ENCODE data around the gene KIAA0825. TPM values are rescaled to one million over a fixed set of nuclear protein-coding genes. Genes with fewer than 3 reads are reported as not detected.

KIAA0825 gene
- total and polyA plus RNA-seq, 2 experiments from 2014 or later = 1.7 to 1.8 TPM

GRCh38 chr5:94667937-94668336 is 49.5 kb upstream of the KIAA0825 start:
- TF ChIP-seq ETS1 (IDR thresholded peaks at IDR 0.05) = no peak
- no peak for TF ChIP-seq POLR2AphosphoS5 (IDR thresholded peaks at IDR 0.05; ENCODE audit: low read depth)
- TF ChIP-seq ZNF114 (CRISPR knock-in tag; IDR thresholded peaks at IDR 0.05) = no peak
- TF ChIP-seq, protein P1, sequence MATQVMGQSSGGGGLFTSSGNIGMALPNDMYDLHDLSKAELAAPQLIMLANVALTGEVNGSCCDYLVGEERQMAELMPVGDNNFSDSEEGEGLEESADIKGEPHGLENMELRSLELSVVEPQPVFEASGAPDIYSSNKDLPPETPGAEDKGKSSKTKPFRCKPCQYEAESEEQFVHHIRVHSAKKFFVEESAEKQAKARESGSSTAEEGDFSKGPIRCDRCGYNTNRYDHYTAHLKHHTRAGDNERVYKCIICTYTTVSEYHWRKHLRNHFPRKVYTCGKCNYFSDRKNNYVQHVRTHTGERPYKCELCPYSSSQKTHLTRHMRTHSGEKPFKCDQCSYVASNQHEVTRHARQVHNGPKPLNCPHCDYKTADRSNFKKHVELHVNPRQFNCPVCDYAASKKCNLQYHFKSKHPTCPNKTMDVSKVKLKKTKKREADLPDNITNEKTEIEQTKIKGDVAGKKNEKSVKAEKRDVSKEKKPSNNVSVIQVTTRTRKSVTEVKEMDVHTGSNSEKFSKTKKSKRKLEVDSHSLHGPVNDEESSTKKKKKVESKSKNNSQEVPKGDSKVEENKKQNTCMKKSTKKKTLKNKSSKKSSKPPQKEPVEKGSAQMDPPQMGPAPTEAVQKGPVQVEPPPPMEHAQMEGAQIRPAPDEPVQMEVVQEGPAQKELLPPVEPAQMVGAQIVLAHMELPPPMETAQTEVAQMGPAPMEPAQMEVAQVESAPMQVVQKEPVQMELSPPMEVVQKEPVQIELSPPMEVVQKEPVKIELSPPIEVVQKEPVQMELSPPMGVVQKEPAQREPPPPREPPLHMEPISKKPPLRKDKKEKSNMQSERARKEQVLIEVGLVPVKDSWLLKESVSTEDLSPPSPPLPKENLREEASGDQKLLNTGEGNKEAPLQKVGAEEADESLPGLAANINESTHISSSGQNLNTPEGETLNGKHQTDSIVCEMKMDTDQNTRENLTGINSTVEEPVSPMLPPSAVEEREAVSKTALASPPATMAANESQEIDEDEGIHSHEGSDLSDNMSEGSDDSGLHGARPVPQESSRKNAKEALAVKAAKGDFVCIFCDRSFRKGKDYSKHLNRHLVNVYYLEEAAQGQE (IDR thresholded peaks at IDR 0.05; ENCODE audit: unreplicated experiment) = no peak
- TF ChIP-seq, protein P2, sequence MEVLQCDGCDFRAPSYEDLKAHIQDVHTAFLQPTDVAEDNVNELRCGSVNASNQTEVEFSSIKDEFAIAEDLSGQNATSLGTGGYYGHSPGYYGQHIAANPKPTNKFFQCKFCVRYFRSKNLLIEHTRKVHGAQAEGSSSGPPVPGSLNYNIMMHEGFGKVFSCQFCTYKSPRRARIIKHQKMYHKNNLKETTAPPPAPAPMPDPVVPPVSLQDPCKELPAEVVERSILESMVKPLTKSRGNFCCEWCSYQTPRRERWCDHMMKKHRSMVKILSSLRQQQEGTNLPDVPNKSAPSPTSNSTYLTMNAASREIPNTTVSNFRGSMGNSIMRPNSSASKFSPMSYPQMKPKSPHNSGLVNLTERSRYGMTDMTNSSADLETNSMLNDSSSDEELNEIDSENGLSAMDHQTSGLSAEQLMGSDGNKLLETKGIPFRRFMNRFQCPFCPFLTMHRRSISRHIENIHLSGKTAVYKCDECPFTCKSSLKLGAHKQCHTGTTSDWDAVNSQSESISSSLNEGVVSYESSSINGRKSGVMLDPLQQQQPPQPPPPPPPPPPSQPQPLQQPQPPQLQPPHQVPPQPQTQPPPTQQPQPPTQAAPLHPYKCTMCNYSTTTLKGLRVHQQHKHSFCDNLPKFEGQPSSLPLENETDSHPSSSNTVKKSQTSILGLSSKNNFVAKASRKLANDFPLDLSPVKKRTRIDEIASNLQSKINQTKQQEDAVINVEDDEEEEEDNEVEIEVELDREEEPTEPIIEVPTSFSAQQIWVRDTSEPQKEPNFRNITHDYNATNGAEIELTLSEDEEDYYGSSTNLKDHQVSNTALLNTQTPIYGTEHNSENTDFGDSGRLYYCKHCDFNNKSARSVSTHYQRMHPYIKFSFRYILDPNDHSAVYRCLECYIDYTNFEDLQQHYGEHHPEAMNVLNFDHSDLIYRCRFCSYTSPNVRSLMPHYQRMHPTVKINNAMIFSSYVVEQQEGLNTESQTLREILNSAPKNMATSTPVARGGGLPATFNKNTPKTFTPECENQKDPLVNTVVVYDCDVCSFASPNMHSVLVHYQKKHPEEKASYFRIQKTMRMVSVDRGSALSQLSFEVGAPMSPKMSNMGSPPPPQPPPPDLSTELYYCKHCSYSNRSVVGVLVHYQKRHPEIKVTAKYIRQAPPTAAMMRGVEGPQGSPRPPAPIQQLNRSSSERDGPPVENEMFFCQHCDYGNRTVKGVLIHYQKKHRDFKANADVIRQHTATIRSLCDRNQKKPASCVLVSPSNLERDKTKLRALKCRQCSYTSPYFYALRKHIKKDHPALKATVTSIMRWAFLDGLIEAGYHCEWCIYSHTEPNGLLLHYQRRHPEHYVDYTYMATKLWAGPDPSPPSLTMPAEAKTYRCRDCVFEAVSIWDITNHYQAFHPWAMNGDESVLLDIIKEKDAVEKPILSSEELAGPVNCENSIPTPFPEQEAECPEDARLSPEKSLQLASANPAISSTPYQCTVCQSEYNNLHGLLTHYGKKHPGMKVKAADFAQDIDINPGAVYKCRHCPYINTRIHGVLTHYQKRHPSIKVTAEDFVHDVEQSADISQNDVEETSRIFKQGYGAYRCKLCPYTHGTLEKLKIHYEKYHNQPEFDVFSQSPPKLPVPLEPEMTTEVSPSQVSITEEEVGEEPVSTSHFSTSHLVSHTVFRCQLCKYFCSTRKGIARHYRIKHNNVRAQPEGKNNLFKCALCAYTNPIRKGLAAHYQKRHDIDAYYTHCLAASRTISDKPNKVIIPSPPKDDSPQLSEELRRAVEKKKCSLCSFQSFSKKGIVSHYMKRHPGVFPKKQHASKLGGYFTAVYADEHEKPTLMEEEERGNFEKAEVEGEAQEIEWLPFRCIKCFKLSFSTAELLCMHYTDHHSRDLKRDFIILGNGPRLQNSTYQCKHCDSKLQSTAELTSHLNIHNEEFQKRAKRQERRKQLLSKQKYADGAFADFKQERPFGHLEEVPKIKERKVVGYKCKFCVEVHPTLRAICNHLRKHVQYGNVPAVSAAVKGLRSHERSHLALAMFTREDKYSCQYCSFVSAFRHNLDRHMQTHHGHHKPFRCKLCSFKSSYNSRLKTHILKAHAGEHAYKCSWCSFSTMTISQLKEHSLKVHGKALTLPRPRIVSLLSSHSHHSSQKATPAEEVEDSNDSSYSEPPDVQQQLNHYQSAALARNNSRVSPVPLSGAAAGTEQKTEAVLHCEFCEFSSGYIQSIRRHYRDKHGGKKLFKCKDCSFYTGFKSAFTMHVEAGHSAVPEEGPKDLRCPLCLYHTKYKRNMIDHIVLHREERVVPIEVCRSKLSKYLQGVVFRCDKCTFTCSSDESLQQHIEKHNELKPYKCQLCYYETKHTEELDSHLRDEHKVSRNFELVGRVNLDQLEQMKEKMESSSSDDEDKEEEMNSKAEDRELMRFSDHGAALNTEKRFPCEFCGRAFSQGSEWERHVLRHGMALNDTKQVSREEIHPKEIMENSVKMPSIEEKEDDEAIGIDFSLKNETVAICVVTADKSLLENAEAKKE (CRISPR knock-in tag; IDR thresholded peaks at IDR 0.05) = no peak
- no peak for TF ChIP-seq NANOG (IDR thresholded peaks at IDR 0.05; ENCODE audit: borderline replicate concordance)
- no peak for TF ChIP-seq CREB1 (CRISPR knock-in tag; IDR thresholded peaks at IDR 0.05; ENCODE audit: low read depth)
- TF ChIP-seq ZNF331 (CRISPR knock-in tag; IDR thresholded peaks at IDR 0.05; ENCODE audit: low read depth) = no peak
- no peak for TF ChIP-seq EZH2phosphoT487 (IDR thresholded peaks at IDR 0.05; ENCODE audit: unreplicated experiment)
- TF ChIP-seq EZH2 (IDR thresholded peaks at IDR 0.05; ENCODE audit: low read depth, unreplicated experiment) = no peak
- H3K27ac Mint-ChIP-seq = no peak overlapping the region
- H3K36me3 Mint-ChIP-seq (ENCODE audit: low read depth) = peaks cover 11% of the 10 kb centered on the region; the same call in 2 of the 3 replicates
- Histone ChIP-seq H4K20me1 (replicated peaks; ENCODE audit: insufficient read depth) (no peaks in the 10 kb centered on the region), H3K79me2 (replicated peaks; ENCODE audit: insufficient read depth) (no peaks in the 10 kb centered on the region), H3K9me2 (ENCODE audit: insufficient read depth) (no peaks in the 10 kb centered on the region), H3K36me3 (ENCODE audit: insufficient read depth) (peaks cover 10% of the 10 kb centered on the region; the same call in 1 of the 2 replicates), H2AFZ (no peak overlapping the region), H3K27ac (ENCODE audit: low read depth) (no peak overlapping the region), H3K4me3 (no peak overlapping the region), H3K4me1 (ENCODE audit: insufficient read depth) (no peaks in the 10 kb centered on the region), H3F3A (replicated peaks; ENCODE audit: low read depth) (no peaks in the 10 kb centered on the region), H3K4me2 (no peak overlapping the region), H3K27me3 (ENCODE audit: insufficient read depth) (no peaks in the 10 kb centered on the region)
- no peaks in the 10 kb centered on the region for H3K4me1 Mint-ChIP-seq
- ATAC-seq (no peak), DNase-seq (ENCODE audit: low spot score) (no peak)
- H3K27me3 Mint-ChIP-seq (ENCODE audit: insufficient read depth, low read depth, poor library complexity) = no peaks in the 10 kb centered on the region
- no peaks in the 10 kb centered on the region for H3K9me3 Mint-ChIP-seq
- H3K4me3 Mint-ChIP-seq = no peak overlapping the region

All from GM23338 (cell line).